Measurements from ENCODE around the gene PRRG2.
A peak's percentile ranks its signal among the peaks of the same experiment; 100 is the strongest.

The PRRG2 gene

DNA sequence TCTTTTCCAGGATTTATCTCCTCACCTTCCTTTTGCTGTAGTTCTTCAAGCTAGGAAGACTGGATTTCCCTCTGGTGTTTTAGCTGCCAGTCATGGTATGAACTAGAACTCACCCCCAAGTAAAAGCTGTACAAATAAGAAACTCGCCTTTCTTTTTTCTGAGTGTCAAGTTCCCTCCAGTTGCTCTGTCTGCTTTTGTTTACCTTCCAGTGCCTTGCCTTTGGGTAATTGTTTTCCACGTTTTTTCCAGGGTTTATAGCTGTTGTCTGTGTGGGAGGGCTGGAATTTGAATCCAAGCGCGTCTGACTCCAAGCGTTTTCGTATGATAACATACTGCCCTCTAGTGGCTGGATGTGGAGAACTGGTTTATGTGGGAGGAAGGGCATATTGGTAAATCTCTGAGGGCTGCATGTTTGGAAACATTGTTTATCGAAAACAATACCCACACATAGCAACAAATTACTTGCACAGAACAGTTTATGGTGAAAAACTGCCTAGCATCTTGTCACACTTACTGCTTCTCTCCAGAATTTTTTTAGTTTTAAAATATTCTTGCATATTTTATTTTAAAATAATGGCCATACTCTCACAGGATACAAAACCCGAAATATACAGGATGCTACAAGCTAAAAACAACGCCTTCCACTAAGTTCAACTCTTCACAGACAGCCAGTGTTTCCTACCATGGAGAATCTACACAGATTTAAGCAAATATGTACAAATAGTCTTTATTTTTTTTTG lies 34.1 kb upstream of the PRRG2 start:
- no peak for DNase-seq (ENCODE audit: extremely low read depth, insufficient read length)
- H3K27me3 ChIP-seq (replicated peaks; ENCODE audit: control insufficient read depth, insufficient read depth, low read length) = no peaks in the 10 kb centered on the region
- TF ChIP-seq, protein P1, sequence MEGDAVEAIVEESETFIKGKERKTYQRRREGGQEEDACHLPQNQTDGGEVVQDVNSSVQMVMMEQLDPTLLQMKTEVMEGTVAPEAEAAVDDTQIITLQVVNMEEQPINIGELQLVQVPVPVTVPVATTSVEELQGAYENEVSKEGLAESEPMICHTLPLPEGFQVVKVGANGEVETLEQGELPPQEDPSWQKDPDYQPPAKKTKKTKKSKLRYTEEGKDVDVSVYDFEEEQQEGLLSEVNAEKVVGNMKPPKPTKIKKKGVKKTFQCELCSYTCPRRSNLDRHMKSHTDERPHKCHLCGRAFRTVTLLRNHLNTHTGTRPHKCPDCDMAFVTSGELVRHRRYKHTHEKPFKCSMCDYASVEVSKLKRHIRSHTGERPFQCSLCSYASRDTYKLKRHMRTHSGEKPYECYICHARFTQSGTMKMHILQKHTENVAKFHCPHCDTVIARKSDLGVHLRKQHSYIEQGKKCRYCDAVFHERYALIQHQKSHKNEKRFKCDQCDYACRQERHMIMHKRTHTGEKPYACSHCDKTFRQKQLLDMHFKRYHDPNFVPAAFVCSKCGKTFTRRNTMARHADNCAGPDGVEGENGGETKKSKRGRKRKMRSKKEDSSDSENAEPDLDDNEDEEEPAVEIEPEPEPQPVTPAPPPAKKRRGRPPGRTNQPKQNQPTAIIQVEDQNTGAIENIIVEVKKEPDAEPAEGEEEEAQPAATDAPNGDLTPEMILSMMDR (IDR thresholded peaks at IDR 0.05; ENCODE audit: insufficient read depth, low read length, poor library complexity, severe bottlenecking) = peak; percentile 74
- H3K36me3 ChIP-seq (ENCODE audit: control insufficient read depth, insufficient read depth, low read length) = no peaks in the 10 kb centered on the region
- no peak overlapping the region for H3K4me3 ChIP-seq (replicated peaks; ENCODE audit: low read depth, low read length)

DNA sequence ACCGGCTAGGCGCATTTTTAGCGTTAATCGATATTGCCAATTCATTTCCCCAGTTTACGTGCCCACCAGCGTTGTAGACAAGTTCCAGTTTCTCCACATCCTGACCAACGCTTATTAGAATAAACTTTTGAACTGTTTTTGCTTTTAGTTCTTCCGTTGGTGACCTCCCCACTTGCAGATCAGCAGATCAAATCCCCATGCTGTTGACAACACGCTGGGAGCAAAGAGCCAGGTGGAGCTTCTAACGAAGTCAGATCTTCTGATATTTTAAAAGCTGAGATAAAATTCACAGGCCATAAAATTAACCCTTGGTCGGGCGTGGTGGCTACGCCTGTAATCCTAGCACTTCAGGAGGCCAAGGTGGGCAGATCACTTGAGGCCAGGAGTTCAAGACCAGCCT lies 32.1 kb upstream of the PRRG2 start:
- H3K36me3 ChIP-seq (ENCODE audit: control insufficient read depth, insufficient read depth, low read length) = no peaks in the 10 kb centered on the region
- TF ChIP-seq, protein P1 (IDR thresholded peaks at IDR 0.05; ENCODE audit: insufficient read depth, low read length, poor library complexity, severe bottlenecking) = no peak
- DNase-seq (ENCODE audit: extremely low read depth, insufficient read length) = no peak
- no peaks in the 10 kb centered on the region for H3K27me3 ChIP-seq (replicated peaks; ENCODE audit: control insufficient read depth, insufficient read depth, low read length)
- no peak overlapping the region for H3K4me3 ChIP-seq (replicated peaks; ENCODE audit: low read depth, low read length)

DNA sequence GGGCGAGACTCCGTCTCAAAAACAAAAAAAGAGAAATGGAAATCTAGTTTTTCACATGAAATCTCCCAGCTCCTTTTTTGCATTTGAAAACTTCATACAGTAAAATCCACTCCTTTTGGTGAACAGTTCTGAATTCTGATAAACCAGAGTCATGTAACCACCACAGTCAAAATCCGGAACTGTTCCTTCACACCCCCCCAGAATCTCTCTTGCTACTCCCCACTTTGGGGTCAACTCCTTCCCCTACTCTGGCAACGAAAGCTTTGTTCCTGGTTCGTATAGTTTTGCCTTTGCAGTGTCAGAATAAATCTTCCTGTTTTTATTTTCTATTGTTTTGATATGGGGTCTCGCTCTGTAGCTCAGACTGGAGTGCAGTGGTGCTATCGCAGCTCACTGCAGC lies 29.6 kb upstream of the PRRG2 start:
- no peak for DNase-seq (ENCODE audit: extremely low read depth, insufficient read length)
- H3K36me3 ChIP-seq (ENCODE audit: control insufficient read depth, insufficient read depth, low read length) = peaks cover 5% of the 10 kb centered on the region
- TF ChIP-seq, protein P1 (IDR thresholded peaks at IDR 0.05; ENCODE audit: insufficient read depth, low read length, poor library complexity, severe bottlenecking) = no peak

DNA sequence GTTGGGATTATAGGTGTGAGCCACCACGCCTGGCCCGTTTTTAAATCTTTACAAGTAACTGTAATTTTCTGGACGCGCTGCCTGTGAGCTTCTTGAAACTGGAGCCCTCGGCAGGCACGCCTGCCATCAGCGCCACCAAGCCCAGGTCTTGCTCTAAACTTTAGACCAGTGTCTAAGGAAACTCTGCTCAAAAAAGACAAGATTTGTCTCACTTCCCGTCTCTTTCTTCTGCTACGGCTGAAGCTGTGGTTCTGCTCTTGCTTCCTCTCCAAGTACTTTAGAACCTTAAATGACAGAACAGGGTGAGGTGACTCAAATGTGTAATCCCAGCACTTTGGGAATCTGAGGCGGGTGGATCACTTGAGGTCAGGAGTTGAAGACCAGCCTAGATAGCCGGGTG lies 28.4 kb upstream of the PRRG2 start:
- H3K4me3 ChIP-seq (replicated peaks; ENCODE audit: low read depth, low read length) = no peak overlapping the region
- DNase-seq (ENCODE audit: extremely low read depth, insufficient read length) = no peak
- H3K27me3 ChIP-seq (replicated peaks; ENCODE audit: control insufficient read depth, insufficient read depth, low read length) = no peaks in the 10 kb centered on the region
- TF ChIP-seq, protein P1 (IDR thresholded peaks at IDR 0.05; ENCODE audit: insufficient read depth, low read length, poor library complexity, severe bottlenecking) = no peak
- H3K36me3 ChIP-seq (ENCODE audit: control insufficient read depth, insufficient read depth, low read length) = peaks cover 12% of the 10 kb centered on the region

More for the DNA sequence above, 29.6 kb upstream of the PRRG2 start:
- Histone ChIP-seq H3K27me3 (replicated peaks; ENCODE audit: control insufficient read depth, insufficient read depth, low read length) (no peaks in the 10 kb centered on the region), H3K4me3 (replicated peaks; ENCODE audit: low read depth, low read length) (no peak overlapping the region)

DNA sequence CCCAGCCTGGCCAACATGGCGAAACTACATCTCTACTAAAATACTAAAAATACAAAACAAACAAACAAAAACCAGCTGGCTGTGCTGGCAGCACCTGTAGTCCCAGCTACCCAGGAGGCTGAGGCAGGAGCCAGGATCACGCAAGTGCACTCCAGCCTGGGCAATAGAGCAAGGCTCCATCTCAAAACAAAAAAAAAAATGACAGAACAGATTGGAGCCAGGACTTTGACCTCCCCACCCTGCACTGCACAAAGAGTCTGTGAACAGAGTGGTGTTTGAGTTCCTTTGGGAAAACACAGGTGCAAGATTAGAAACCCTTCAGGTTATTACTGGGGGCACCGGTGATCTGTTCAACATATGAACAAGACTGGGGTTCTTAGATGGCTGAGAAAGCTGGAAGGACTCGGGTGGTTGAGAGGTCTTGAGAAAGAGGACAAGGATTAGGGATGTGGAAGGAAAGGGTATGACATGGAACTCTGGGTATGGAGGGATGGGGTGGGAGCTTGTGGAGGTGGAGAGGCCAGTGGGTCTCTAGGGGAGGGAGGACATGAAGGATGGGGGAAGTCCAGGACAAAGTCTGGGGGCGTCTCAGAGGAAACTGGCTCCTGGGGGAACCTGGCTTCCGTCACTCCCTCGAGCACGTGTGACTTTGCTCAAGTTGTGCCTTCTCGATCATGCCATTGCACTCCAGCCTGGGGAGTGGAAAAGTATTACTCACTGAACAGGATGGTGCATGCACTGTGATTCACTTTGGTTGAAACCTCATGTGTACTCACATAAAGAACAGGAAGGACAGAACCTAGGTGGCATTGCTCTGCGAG lies 27.5 kb upstream of the PRRG2 start:
- Histone ChIP-seq H3K27me3 (replicated peaks; ENCODE audit: control insufficient read depth, insufficient read depth, low read length) (no peaks in the 10 kb centered on the region), H3K4me3 (replicated peaks; ENCODE audit: low read depth, low read length) (no peak overlapping the region), H3K36me3 (ENCODE audit: control insufficient read depth, insufficient read depth, low read length) (peaks cover 16% of the 10 kb centered on the region)
- TF ChIP-seq, protein P1 (IDR thresholded peaks at IDR 0.05; ENCODE audit: insufficient read depth, low read length, poor library complexity, severe bottlenecking) = no peak
- no peak for DNase-seq (ENCODE audit: extremely low read depth, insufficient read length)
